ENCODE measurements around the gene NPIPA1.
"Not testable (repeated sequence)": the region's sequence is repeated elsewhere in the genome, so short reads cannot be mapped to it uniquely, and the experiment has no call there.

DNA sequence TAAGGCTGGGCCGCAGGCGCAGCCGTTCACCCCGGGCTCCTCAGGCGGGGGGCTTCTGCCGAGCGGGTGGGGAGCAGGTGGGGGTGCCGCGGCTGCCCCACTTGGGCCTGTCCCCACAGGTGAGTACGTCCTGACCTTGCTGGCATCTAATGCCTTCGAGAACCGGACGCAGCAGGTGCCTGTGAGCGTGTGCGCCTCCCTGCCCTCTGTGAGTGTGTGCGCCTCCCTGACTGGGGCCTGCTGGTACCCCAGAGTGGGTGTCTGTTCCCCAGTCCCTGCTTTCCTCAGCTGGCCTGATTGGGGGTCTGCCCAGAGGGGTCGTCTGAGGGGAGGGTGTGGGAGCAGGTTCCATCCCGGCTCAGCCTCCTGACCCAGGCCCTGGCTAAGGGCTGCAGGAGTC lies 12.3 kb upstream of the NPIPA1 start:
- not testable (repeated sequence) for TF ChIP-seq POLR2A (IDR thresholded peaks at IDR 0.05; ENCODE audit: low read length); PHF8 (IDR thresholded peaks at IDR 0.05; ENCODE audit: borderline replicate concordance, low read depth)
- TF ChIP-seq, protein P1, sequence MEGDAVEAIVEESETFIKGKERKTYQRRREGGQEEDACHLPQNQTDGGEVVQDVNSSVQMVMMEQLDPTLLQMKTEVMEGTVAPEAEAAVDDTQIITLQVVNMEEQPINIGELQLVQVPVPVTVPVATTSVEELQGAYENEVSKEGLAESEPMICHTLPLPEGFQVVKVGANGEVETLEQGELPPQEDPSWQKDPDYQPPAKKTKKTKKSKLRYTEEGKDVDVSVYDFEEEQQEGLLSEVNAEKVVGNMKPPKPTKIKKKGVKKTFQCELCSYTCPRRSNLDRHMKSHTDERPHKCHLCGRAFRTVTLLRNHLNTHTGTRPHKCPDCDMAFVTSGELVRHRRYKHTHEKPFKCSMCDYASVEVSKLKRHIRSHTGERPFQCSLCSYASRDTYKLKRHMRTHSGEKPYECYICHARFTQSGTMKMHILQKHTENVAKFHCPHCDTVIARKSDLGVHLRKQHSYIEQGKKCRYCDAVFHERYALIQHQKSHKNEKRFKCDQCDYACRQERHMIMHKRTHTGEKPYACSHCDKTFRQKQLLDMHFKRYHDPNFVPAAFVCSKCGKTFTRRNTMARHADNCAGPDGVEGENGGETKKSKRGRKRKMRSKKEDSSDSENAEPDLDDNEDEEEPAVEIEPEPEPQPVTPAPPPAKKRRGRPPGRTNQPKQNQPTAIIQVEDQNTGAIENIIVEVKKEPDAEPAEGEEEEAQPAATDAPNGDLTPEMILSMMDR (IDR thresholded peaks at IDR 0.05) = not testable (repeated sequence)
